ENCODE data around the gene CPEB4. TPM values are rescaled to one million over a fixed set of nuclear protein-coding genes. Genes with fewer than 3 reads are reported as not detected.

Gene CPEB4
- total RNA-seq, 4 donors from 2014 or later = 97.8 to 109 (median 102) TPM

DNA sequence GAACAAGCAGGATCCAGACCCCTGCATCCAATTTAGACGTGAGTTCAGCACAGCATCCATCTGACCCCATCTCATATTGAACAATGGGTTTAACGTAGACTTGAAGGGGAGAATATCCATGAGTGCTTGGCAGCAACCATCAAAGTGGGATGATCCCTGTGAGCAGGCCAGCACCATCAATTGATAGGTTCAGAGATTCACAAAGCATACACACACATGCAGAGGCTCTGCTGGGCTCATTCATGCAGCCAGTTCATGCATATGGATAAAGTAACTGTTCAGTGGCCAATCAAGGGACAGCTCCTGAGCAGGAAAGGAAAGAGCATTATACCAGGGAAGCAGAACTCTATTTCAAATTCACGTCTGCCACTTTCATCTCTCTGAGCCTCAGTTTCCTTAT, 24.8 kb upstream of the CPEB4 start:
- Histone ChIP-seq H3K9me3 (no peaks in the 10 kb centered on the region), H3K27me3 (no peaks in the 10 kb centered on the region), H3K4me3 (no peak overlapping the region), H3K4me1 (no peaks in the 10 kb centered on the region), H3K27ac (no peak overlapping the region), H3K36me3 (no peaks in the 10 kb centered on the region)
- intact Hi-C loops (cut with DNase I; ENCODE audit: low total_unique reads) = no loop called here
- TF ChIP-seq CTCF (IDR thresholded peaks at IDR 0.05 in 4 of 5, conservative IDR thresholded peaks at IDR 0.05 in 1 of 5) (no peak), POLR2A (IDR thresholded peaks at IDR 0.05) (no peak)
- no peak for ATAC-seq
- in situ Hi-C loops (cut with MboI; ENCODE audit: low sequenced_read_pairs in 4 of 4) = no loop called here
- no peak for DNase-seq

GRCh38 chr5:173864126-173865050, 23.8 kb upstream of the CPEB4 start:
- no peak overlapping the region for H3K27ac ChIP-seq
- DNase-seq (no peak), ATAC-seq (no peak)
- no peaks in the 10 kb centered on the region for H3K4me1 ChIP-seq
- H3K4me3 ChIP-seq = no peak overlapping the region
- H3K9me3 ChIP-seq = no peaks in the 10 kb centered on the region
- intact Hi-C loops (cut with DNase I; ENCODE audit: low total_unique reads) (no loop called here), in situ Hi-C loops (cut with MboI; ENCODE audit: low sequenced_read_pairs in 4 of 4) (no loop called here)
- H3K27me3 ChIP-seq = no peaks in the 10 kb centered on the region
- TF ChIP-seq POLR2A (IDR thresholded peaks at IDR 0.05) = no peak
- TF ChIP-seq CTCF (IDR thresholded peaks at IDR 0.05 in 4 of 5, conservative IDR thresholded peaks at IDR 0.05 in 1 of 5) = no peak
- no peaks in the 10 kb centered on the region for H3K36me3 ChIP-seq

DNA sequence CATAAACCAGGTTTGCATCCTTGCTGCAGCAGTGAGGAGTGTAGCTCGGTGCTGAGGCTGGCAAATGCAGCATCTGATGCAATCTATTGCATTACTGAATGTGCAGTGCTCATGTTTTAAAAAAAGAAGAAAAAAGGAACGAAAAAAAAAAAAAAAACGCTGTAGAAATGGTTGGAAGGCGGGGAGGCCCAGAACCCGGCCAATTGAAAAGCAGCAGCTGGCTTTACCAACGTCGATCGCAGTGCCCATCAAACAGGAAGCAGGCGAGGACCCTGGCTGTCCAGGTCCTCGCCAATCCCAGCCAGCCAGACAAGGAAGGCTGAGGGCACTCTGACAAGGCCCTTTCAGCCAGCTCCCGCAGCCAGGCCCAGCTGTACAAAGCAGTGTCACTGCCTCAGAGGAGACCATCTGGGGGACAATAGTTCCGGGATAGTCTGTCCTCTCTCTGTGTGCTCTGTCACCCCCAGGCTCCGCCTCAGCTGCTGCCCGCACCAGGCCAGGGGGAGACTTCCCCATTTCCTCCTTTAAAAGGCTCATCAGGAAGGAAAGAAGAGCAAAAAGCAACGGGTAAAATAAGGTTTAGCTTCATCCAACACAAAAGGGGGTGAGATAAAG, 21.8 kb upstream of the CPEB4 start:
- no peak for TF ChIP-seq POLR2A (IDR thresholded peaks at IDR 0.05)
- TF ChIP-seq CTCF (IDR thresholded peaks at IDR 0.05 in 4 of 5, conservative IDR thresholded peaks at IDR 0.05 in 1 of 5) = no peak
- H3K36me3 ChIP-seq = no peaks in the 10 kb centered on the region
- no peaks in the 10 kb centered on the region for H3K4me1 ChIP-seq
- ATAC-seq (peak in 1 of 2 donors; percentile 33), DNase-seq (peak in 1 of 2 donors; percentile 27)
- H3K27ac ChIP-seq = no peak overlapping the region
- no peak overlapping the region for H3K4me3 ChIP-seq
- no peaks in the 10 kb centered on the region for H3K9me3 ChIP-seq
- no peaks in the 10 kb centered on the region for H3K27me3 ChIP-seq
- intact Hi-C loops (cut with DNase I; ENCODE audit: low total_unique reads) = no loop called here
- in situ Hi-C loops (cut with MboI; ENCODE audit: low sequenced_read_pairs in 4 of 4) = no loop called here

GRCh38 chr5:173866858-173867679, 21.1 kb upstream of the CPEB4 start:
- in situ Hi-C loops (cut with MboI; ENCODE audit: low sequenced_read_pairs in 4 of 4) = no loop called here
- TF ChIP-seq CTCF (IDR thresholded peaks at IDR 0.05 in 4 of 5, conservative IDR thresholded peaks at IDR 0.05 in 1 of 5) = no peak
- no peak for TF ChIP-seq POLR2A (IDR thresholded peaks at IDR 0.05)
- H3K36me3 ChIP-seq = no peaks in the 10 kb centered on the region
- H3K27ac ChIP-seq = no peak overlapping the region
- no peak overlapping the region for H3K4me3 ChIP-seq
- no peak for DNase-seq
- ATAC-seq = no peak
- H3K4me1 ChIP-seq = no peaks in the 10 kb centered on the region
- intact Hi-C loops (cut with DNase I; ENCODE audit: low total_unique reads) = no loop called here
- no peaks in the 10 kb centered on the region for H3K9me3 ChIP-seq
- H3K27me3 ChIP-seq = no peaks in the 10 kb centered on the region
